ENCODE results near the gene TPP1. TPM values are rescaled to one million over a fixed set of nuclear protein-coding genes. Genes with fewer than 3 reads are reported as not detected.

The TPP1 gene
- total RNA-seq, 1 donor from 2014 or later: 72.4 TPM

DNA sequence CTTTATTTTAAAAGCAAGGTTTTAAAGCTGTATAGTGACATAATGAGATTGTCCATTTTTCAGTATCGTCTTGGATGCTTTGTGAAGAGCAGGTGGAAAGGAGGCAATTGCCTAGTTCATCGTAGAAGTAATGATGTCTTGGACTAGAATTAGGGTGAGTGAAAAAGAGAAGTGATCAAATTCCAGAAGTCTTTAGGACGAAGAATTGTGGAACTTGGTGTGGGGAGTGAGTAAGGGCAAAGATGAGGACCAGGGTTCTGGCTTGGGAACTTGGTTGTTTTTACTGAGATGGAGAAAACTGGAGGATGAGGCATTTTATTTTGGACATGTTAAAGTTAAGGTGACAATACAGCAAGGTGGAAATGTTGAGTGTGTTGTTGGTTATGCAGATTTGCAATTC lies 14.4 kb downstream of the TPP1 start:
- TF ChIP-seq, protein P1, sequence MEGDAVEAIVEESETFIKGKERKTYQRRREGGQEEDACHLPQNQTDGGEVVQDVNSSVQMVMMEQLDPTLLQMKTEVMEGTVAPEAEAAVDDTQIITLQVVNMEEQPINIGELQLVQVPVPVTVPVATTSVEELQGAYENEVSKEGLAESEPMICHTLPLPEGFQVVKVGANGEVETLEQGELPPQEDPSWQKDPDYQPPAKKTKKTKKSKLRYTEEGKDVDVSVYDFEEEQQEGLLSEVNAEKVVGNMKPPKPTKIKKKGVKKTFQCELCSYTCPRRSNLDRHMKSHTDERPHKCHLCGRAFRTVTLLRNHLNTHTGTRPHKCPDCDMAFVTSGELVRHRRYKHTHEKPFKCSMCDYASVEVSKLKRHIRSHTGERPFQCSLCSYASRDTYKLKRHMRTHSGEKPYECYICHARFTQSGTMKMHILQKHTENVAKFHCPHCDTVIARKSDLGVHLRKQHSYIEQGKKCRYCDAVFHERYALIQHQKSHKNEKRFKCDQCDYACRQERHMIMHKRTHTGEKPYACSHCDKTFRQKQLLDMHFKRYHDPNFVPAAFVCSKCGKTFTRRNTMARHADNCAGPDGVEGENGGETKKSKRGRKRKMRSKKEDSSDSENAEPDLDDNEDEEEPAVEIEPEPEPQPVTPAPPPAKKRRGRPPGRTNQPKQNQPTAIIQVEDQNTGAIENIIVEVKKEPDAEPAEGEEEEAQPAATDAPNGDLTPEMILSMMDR (IDR thresholded peaks at IDR 0.05; ENCODE audit: insufficient read depth, low read length, poor library complexity, severe bottlenecking): no peak
- DNase-seq (ENCODE audit: low read depth): no peak
- Histone ChIP-seq H3K27me3 (ENCODE audit: control insufficient read depth, insufficient read depth, low read length) (no peaks in the 10 kb centered on the region), H3K4me3 (ENCODE audit: low read depth, low read length) (peak overlapping the region; percentile 73), H3K36me3 (ENCODE audit: control insufficient read depth, insufficient read depth, low read length) (peaks cover 5% of the 10 kb centered on the region)

DNA sequence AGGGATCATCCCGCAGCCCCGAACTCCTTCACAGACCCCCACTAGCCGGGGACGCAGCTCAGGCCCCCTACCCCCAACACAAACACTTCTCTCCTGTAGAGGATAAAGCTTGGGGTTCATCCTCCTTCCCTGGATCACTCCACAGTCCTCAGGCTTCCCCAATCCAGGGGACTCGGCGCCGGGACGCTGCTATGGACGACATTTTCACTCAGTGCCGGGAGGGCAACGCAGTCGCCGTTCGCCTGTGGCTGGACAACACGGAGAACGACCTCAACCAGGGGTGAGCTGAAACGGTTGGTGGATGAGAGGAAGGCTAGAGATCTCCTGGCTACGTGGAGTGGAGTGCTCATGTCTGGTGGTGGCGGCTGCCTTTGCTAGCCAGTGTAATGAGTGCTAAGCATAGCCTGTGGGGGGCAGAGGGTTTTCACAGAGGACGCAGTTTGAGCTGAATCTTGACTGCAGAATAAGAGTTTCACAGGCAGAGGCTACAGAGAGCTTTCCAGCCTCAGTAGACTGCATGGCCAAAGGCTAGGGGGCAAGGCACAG lies 15.1 kb downstream of the TPP1 start:
- Histone ChIP-seq H3K4me3 (ENCODE audit: low read depth, low read length) (peak overlapping the region; percentile 73), H3K27me3 (ENCODE audit: control insufficient read depth, insufficient read depth, low read length) (no peaks in the 10 kb centered on the region), H3K36me3 (ENCODE audit: control insufficient read depth, insufficient read depth, low read length) (peaks cover 5% of the 10 kb centered on the region)
- DNase-seq (ENCODE audit: low read depth): no peak
- TF ChIP-seq, protein P1 (IDR thresholded peaks at IDR 0.05; ENCODE audit: insufficient read depth, low read length, poor library complexity, severe bottlenecking): peak; percentile 13

DNA sequence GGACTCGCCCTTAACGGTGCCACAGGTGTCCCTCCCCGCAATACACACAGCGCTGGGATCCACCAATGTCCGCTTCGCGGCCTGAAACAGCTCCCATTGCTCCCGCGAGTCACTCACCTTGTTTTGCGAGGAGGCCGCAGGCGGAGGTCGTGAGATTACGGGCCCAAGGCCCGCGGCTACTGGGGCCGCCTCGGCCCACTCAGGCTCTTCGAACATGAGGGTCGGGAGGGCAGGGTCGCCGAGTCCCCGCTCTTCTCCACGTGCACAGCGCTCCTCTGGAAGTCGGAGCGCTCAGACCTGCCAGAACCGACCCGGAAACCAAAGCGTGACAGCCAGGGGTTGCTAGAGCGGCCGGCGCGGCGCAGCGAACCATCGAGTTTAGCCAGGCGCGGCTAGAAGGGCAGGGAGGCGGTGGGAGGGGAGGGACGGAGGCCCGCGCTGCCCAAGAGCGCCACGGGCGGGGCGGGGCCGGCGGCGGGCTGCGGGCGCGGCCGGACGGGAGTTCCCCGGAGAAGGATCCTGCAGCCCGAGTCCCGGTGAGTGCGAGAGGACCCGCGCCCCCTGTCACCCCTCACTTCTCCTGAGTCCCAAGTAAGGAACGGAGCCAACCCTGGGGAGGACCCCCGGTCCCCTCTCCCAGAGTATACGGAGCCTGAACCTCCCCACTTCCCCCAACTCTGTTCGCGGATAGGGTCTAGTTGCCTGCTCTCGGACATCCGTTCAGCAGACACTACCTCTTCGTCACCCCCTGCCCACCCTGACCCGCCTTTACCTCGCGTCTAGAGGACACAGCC lies 15.7 kb downstream of the TPP1 start, which contains the start of the genes ILK and RRP8:
ILK (plus strand) TSS at position 488 of the 794 bp plus-strand sequence. CDS start 498 bp downstream, outside the sequence.
RRP8 (minus strand) TSS at position 330 of the 794 bp plus-strand sequence; CDS start at position 216, 114 bp downstream.
- Histone ChIP-seq H3K4me3 (ENCODE audit: low read depth, low read length) (peak within 1 kb of the TSS; percentile 73), H3K27me3 (ENCODE audit: control insufficient read depth, insufficient read depth, low read length) (no peaks in the 10 kb centered on the region), H3K36me3 (ENCODE audit: control insufficient read depth, insufficient read depth, low read length) (peaks cover 5% of the 10 kb centered on the region)
- no peak for DNase-seq (ENCODE audit: low read depth)
- TF ChIP-seq, protein P1 (IDR thresholded peaks at IDR 0.05; ENCODE audit: insufficient read depth, low read length, poor library complexity, severe bottlenecking): peak; percentile 3

DNA sequence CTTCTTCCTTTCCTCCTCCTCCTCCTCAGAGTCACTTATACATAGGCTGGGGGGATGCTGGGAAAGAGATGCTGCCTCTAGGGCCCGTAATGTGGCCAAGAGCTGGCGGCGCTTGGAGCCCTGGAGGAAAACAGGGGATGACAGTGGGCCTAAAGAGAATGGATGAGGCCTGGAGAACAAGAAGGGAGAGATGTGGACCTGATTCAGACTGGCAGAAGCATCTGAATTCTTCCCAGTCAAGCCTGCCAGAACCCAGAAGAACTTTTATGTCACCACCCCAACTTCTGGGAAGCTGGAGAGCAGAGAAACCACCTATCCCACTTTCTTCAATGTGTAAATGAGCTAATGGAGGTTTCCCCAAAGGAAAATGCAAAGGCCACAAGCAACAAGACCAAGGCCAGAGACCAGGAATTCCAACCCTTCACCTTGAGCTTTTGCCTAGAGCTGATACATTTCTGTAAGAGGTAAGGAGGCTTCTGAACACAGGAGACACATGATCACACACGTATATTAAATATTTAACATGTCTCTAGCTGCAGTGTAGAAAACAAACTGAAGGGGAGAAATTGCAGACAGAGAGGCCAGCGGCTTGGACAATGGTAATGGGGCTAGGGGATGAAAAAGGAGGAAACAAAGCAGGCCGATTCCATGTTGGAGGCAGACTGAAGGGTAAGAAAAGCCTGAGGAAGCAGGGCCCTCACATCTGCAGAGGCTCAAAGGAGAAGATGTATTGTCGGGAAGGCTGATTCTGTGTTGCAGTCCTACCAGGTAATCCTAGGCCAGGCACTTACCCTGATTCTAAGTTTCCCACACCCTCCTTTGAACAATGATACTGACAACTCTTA lies 16.9 kb downstream of the TPP1 start:
- peak overlapping the region; percentile 73 for H3K4me3 ChIP-seq (ENCODE audit: low read depth, low read length)
- TF ChIP-seq, protein P1 (IDR thresholded peaks at IDR 0.05; ENCODE audit: insufficient read depth, low read length, poor library complexity, severe bottlenecking): no peak
- H3K27me3 ChIP-seq (ENCODE audit: control insufficient read depth, insufficient read depth, low read length): no peaks in the 10 kb centered on the region
- H3K36me3 ChIP-seq (ENCODE audit: control insufficient read depth, insufficient read depth, low read length): peaks cover 3% of the 10 kb centered on the region
- DNase-seq (ENCODE audit: low read depth): no peak

DNA sequence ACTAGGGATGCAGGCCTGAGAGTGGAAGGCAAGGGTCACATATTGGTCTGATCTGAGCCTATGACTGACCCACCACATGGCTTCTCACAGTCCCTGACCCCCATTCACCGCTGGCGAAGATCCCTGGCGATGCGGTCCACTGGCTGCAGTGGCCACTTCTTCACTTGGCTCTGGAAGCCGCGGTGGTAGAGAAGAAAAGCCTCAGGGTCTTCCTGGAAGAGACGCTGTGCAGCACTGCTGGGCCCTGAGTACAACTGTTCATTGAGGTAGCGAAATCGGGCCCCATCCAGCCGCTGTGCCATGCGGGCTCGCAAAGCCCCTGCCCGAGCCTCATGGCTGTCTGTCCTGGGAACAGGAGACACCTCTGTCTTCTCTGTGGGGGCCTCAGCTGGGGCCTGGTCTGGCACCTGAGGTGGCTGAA lies 18.2 kb downstream of the TPP1 start:
- DNase-seq (ENCODE audit: low read depth): no peak
- H3K27me3 ChIP-seq (ENCODE audit: control insufficient read depth, insufficient read depth, low read length): no peaks in the 10 kb centered on the region
- no peak overlapping the region for H3K4me3 ChIP-seq (ENCODE audit: low read depth, low read length)
- TF ChIP-seq, protein P1 (IDR thresholded peaks at IDR 0.05; ENCODE audit: insufficient read depth, low read length, poor library complexity, severe bottlenecking): no peak
- H3K36me3 ChIP-seq (ENCODE audit: control insufficient read depth, insufficient read depth, low read length): peaks cover 3% of the 10 kb centered on the region
